ENCODE measurements around the gene SLC25A2.

DNA sequence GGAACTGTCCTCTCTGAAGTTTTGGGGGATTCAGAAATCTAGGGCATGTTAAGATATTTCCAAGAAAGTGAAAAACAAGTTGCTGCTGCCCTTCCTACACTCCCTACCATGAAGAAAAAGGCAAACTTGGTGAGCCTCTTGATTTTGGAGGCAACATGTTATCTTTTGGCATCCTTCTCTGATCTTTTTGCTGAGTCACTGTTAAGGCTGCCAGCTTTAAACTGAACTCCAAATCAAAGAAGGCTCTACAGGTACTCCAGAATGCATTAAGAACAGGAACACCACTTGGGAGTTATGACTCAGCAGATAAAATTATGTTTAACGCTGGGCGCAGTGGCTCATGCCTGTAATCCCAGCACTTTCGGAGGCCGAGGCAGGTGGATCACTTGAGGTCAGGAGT lies 34.7 kb downstream of the SLC25A2 start:
- no peak for TF ChIP-seq CTCF (IDR thresholded peaks at IDR 0.05 in 2 of 3, conservative IDR thresholded peaks at IDR 0.05 in 1 of 3; ENCODE audit: borderline replicate concordance in 1 of 3, insufficient read depth in 1 of 3, low read depth in 2 of 3, low read length in 2 of 3)
- TF ChIP-seq ZNF274 (IDR thresholded peaks at IDR 0.05; ENCODE audit: low read depth, low read length): no peak
